Fibroblast of the aortic adventitia (primary cell): ENCODE data around the gene CNOT6. TPM values are rescaled to one million over a fixed set of nuclear protein-coding genes. Genes with fewer than 3 reads are reported as not detected.

Source experiments
- DNase-seq: peaks from one replicate; pipeline ENCODE4 v3.0.0-alpha.2; 2010; ENCODE audit warnings: low read depth
- H3K4me3 ChIP-seq: 2 replicates; pipeline ENCODE4 v1.5.1; 2011; ENCODE audit warnings: low read depth, mild to moderate bottlenecking, control low read depth, low read length, moderate library complexity
- total RNA-seq: library from RNA; depleted of rRNA; stranded (reverse); fragments of >200 nt; gene quantifications from 2 replicates; pipeline ENCODE4 v1.2.3, GENCODE V29; 2012; ENCODE audit warnings: low replicate concordance
- TF ChIP-seq, protein P1 (sequence below): IDR thresholded peaks from 2 replicates; pipeline ENCODE4 v1.5.1; 2011; ENCODE audit warnings: mild to moderate bottlenecking, low read length, control low read depth, inconsistent platforms; ENCODE audit not compliant: insufficient read depth

CNOT6 gene
- total RNA-seq, 1 donor: 12.1 TPM

DNA sequence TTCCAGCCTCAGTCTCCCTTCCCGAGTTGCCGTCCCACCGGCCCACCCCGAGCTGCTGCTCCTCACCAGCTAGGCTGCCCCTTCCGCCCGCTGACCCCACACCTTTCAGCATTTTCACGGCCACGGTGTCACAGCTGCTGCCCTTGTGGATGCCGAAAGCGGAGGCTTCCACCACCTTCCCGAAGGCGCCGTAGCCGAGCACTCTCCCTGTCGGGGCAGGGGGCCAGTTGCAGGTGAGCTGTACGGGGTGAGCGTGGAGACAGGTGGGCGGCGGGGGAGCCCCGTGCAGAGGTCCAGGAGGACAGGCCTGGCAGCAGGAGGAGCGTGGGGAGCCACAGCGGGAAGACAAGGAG lies 125.4 kb downstream of the CNOT6 start:
- no peak overlapping the region for H3K4me3 ChIP-seq

DNA sequence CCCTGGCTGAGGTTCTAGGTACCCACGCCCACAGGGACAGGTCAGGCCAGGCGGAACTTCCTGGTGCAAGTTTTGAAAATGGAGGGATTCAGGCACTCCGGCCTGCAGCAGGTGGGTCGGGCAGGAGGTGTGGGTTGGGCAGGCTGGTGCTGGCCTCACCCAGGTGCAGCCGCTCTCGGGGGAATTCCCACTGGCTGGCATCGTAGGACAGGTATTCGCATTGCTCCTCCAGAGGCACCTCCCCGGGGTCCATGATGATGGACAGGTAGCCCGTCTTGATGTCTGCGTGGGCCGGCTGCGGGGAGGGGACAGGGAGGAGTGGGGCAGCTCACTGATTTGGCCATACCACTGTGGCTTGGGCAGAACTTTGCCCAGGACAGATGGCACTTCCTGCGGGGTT lies 125.8 kb downstream of the CNOT6 start:
- H3K4me3 ChIP-seq: no peak overlapping the region
- no peak for DNase-seq
- TF ChIP-seq, protein P1, sequence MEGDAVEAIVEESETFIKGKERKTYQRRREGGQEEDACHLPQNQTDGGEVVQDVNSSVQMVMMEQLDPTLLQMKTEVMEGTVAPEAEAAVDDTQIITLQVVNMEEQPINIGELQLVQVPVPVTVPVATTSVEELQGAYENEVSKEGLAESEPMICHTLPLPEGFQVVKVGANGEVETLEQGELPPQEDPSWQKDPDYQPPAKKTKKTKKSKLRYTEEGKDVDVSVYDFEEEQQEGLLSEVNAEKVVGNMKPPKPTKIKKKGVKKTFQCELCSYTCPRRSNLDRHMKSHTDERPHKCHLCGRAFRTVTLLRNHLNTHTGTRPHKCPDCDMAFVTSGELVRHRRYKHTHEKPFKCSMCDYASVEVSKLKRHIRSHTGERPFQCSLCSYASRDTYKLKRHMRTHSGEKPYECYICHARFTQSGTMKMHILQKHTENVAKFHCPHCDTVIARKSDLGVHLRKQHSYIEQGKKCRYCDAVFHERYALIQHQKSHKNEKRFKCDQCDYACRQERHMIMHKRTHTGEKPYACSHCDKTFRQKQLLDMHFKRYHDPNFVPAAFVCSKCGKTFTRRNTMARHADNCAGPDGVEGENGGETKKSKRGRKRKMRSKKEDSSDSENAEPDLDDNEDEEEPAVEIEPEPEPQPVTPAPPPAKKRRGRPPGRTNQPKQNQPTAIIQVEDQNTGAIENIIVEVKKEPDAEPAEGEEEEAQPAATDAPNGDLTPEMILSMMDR: no peak

More for the DNA sequence above, 125.4 kb downstream of the CNOT6 start:
- TF ChIP-seq, protein P1: no peak
- no peak for DNase-seq

DNA sequence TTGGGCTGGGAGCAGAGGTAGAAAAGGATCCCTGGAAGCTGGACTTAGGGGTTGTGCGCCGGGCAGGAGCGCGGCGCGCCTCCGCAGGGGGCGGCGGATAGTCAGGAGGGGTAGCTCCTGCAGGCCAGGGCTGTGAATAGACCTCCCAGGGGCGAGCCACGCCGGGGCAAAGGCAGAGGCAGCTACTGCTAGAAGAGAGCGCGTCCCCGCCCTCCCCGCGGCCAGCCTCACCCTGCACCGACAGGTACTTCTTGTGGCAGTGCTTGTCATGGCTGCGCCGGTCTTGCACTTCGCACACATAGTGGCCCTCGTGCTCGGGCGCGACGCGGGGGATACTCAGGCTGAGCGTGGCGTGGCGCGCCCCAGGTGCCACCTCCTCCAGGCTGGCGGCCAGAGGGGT lies 127.1 kb downstream of the CNOT6 start:
- DNase-seq: no peak
- H3K4me3 ChIP-seq: no peak overlapping the region
- TF ChIP-seq, protein P1: no peak

DNA sequence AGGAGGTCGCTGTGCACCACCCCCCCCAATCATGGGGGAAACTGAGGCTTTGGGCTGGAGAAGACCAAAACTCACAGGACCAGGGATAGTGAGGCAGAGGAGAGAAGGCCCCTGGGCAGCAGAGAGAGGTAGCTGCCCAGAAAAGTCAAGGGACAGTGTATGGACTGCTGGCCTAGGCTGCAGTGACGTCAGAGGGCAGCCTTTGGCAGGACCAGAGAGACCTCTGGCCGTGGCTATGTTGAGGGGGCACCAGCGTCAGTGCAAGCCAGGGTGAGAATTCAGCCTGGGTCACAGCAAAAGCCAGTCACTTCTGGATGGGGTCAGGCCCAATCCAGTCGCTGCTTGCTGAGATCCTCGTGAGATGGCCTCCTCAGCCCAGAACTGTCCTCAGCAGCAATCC lies 128.7 kb downstream of the CNOT6 start:
- TF ChIP-seq, protein P1: no peak
- DNase-seq: no peak
- H3K4me3 ChIP-seq: no peak overlapping the region

DNA sequence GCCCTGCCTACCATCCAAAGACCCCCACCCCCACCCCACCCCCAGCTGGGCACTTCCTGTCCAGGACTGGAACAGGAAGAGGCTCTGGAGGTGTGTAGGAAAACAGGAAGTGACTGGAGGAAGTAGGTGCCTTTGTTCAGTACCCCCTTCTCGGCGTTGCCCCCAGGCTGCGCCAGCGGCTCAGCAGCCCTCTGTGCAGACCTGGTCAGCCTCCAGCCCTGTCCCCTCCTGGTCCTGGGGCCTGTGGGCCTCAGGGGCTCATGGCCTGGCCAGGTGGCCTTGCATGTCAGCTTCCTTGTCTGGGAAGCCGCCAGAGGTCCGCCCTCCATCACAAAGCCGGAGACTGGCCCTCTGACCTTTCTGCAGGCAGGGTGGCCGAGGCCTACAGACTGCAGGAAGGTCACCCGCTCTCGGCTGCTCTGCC lies 129.2 kb downstream of the CNOT6 start:
- no peak for DNase-seq
- H3K4me3 ChIP-seq: no peak overlapping the region
- TF ChIP-seq, protein P1: no peak

DNA sequence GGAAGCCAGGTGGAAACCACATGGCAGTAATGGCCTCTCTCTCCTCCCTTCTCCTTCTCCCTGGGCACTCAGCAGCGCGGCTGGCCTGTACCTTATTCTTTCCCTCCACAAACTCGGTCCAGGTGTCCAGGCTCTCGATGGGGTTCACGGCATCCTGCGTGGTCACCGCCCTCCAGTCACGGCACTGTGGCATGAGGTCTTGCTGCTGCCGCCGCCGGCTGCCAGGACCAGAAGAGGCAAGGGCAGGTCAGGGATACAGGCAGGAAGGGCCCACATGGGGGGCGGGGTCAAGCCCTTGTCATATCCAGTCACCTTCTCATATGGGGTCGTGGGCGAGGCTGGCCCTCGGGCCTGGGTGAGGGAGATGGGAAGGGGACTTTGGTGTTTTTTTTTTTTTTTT lies 129.7 kb downstream of the CNOT6 start:
- TF ChIP-seq, protein P1: no peak
- no peak for DNase-seq
- H3K4me3 ChIP-seq: no peak overlapping the region

DNA sequence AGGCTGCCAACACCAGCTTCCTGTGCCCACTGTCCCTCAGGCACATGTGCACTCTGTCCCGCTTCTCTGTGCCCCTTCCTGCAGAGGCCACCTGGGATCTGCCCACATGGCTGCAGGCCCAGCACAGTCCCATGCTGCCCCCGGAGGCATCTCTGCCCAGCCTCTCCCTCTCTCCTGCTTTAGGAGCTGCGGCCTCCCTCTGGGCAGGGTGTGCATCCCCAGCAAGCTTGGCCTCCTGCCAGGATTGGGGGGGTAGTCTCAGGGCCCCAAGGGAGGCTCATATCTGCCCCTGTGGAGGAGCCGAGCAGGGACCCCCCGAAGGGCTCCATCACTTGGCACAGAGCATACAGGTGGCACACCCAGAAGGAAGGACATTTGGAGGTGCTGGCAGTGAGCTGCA lies 130.4 kb downstream of the CNOT6 start:
- TF ChIP-seq, protein P1: no peak
- no peak for DNase-seq
- H3K4me3 ChIP-seq: no peak overlapping the region
